Mucosa of descending colon (tissue), 3 donors: Measurements from ENCODE around the gene CEP104. TPM values are rescaled to one million over a fixed set of nuclear protein-coding genes. Genes with fewer than 3 reads are reported as not detected.
A peak's percentile ranks its signal among the peaks of the same experiment; 100 is the strongest.

ENCODE experiments used
- ATAC-seq: fragments of 200-7000 bp; cut with Tn5 transposase; one replicate; pipeline ENCODE4 v1.9.1; 2020; ENCODE audit warnings: mild to moderate bottlenecking, moderate library complexity
- DNase-seq, 3 donors: peaks; one replicate each; pipeline ENCODE4 v3.0.0-alpha.2; 2020
- H3K36me3 ChIP-seq: fragments of 200-600 bp; one replicate; pipeline ENCODE4 v1.8.0; 2021; ENCODE audit warnings: low read depth, mild to moderate bottlenecking
- H3K4me1 ChIP-seq: fragments of 200-600 bp; one replicate; pipeline ENCODE4 v1.8.0; 2021; ENCODE audit warnings: low read depth, mild to moderate bottlenecking
- H3K4me3 ChIP-seq: fragments of 200-600 bp; one replicate; pipeline ENCODE4 v1.8.0; 2021; ENCODE audit warnings: mild to moderate bottlenecking
- H3K9me3 ChIP-seq: fragments of 200-600 bp; one replicate; pipeline ENCODE4 v1.8.0; 2021; ENCODE audit warnings: mild to moderate bottlenecking
- CTCF ChIP-seq: fragments of 200-600 bp; IDR thresholded peaks from one replicate; pipeline ENCODE4 v1.8.0; 2022; ENCODE audit warnings: antibody characterized with exemption, mild to moderate bottlenecking
- intact Hi-C, 2 donors: fragments of 100-400 bp; cut with DNase I in 1 of 2; cut with micrococcal nuclease in 1 of 2; formaldehyde crosslinking; loops; one replicate each; pipeline versions ENCODE4 v1.11.0 to v1.11.1; 2022; cut with DNase I, micrococcal nuclease
- total RNA-seq, 3 donors: library from RNA; stranded (reverse); fragmentation: NEBNext Ultra II Directional in 2 of 3; extraction: Animal tissue kit (Norgen Biotek cat#: 25700) in 2 of 3; gene quantifications; one replicate each; pipeline versions ENCODE4 v1.2.1 to v1.2.4, GENCODE V29; 2021 to 2023
- donor health status: DM: no; HTN: no; CAD: no; lungs with moderate emphysema.
- donor health status: DM: no; HTN: no; CAD: no.
- donor health status: DM: no; HTN: yes; CAD: no.

The CEP104 gene
- total RNA-seq, 3 donors from 2014 or later = 33.4 to 62.0 (median 36.1) TPM

- no peak for ATAC-seq
- intact Hi-C loops = no loop called here
- Histone ChIP-seq H3K9me3 (no peaks in the 10 kb centered on the region), H3K4me3 (no peak overlapping the region), H3K4me1 (peaks cover 25% of the 10 kb centered on the region), H3K36me3 (no peaks in the 10 kb centered on the region)
- DNase-seq = no peak
- no peak for TF ChIP-seq CTCF
Observed at GRCh38 chr1:3776231-3776961, 80.6 kb downstream of the CEP104 start.

GRCh38 chr1:3775490-3776230 lies 81.4 kb downstream of the CEP104 start:
- Histone ChIP-seq H3K4me1 (peaks cover 25% of the 10 kb centered on the region), H3K9me3 (no peaks in the 10 kb centered on the region), H3K36me3 (no peaks in the 10 kb centered on the region), H3K4me3 (no peak overlapping the region)
- intact Hi-C loops = no loop called here
- peak; percentile 52 for TF ChIP-seq CTCF
- peak; percentile 76 to 82 (median 77) for DNase-seq
- ATAC-seq = peak; percentile 69

- H3K4me1 ChIP-seq = peaks cover 25% of the 10 kb centered on the region
- no peak overlapping the region for H3K4me3 ChIP-seq
- no peak for TF ChIP-seq CTCF
- DNase-seq (no peak), ATAC-seq (no peak)
- H3K9me3 ChIP-seq = no peaks in the 10 kb centered on the region
- H3K36me3 ChIP-seq = no peaks in the 10 kb centered on the region
- intact Hi-C loops = no loop called here
Observed at GRCh38 chr1:3774946-3775489, 82.0 kb downstream of the CEP104 start.

- H3K9me3 ChIP-seq = no peaks in the 10 kb centered on the region
- H3K4me1 ChIP-seq = peaks cover 25% of the 10 kb centered on the region
- no peak overlapping the region for H3K4me3 ChIP-seq
- no peak for TF ChIP-seq CTCF
- H3K36me3 ChIP-seq = no peaks in the 10 kb centered on the region
- ATAC-seq (no peak), DNase-seq (no peak)
- intact Hi-C loops = no loop called here
Observed at GRCh38 chr1:3774276-3774945, 82.6 kb downstream of the CEP104 start.

GRCh38 chr1:3773572-3774275 lies 83.3 kb downstream of the CEP104 start:
- Histone ChIP-seq H3K36me3 (no peaks in the 10 kb centered on the region), H3K4me3 (no peak overlapping the region), H3K4me1 (peaks cover 25% of the 10 kb centered on the region), H3K9me3 (no peaks in the 10 kb centered on the region)
- TF ChIP-seq CTCF = no peak
- DNase-seq (peak in 1 of 3 donors; percentile 43), ATAC-seq (no peak)
- intact Hi-C loops = no loop called here
